ENCODE data around the gene CA10.

The CA10 gene

GRCh38 chr17:52147431-52147830 is 11.1 kb downstream of the CA10 start:
- no peak for DNase-seq

- no peak for DNase-seq
Measured at GRCh38 chr17:52145476-52145875, 13.0 kb downstream of the CA10 start.

GRCh38 chr17:52143542-52143941 is 15.0 kb downstream of the CA10 start:
- no peak for DNase-seq

- no peak for DNase-seq
Measured at GRCh38 chr17:52140601-52141000, 17.9 kb downstream of the CA10 start.

- no peak for DNase-seq
Measured at GRCh38 chr17:52138752-52139151, 19.8 kb downstream of the CA10 start.

GRCh38 chr17:52138350-52138749 is 20.2 kb downstream of the CA10 start:
- no peak for DNase-seq

GRCh38 chr17:52136166-52136565 is 22.3 kb downstream of the CA10 start:
- DNase-seq: no peak

GRCh38 chr17:52134641-52135040 is 23.9 kb downstream of the CA10 start:
- DNase-seq: no peak

GRCh38 chr17:52128721-52129120 is 29.8 kb downstream of the CA10 start:
- no peak for DNase-seq

- DNase-seq: no peak
Measured at GRCh38 chr17:52124993-52125392, 33.5 kb downstream of the CA10 start.

- DNase-seq: no peak
Measured at GRCh38 chr17:52124561-52124960, 34.0 kb downstream of the CA10 start.

- no peak for DNase-seq
Measured at GRCh38 chr17:52120465-52120864, 38.0 kb downstream of the CA10 start.

- DNase-seq: no peak
Measured at GRCh38 chr17:52110923-52111581, 47.5 kb downstream of the CA10 start.

GRCh38 chr17:52106638-52107261 is 51.8 kb downstream of the CA10 start:
- DNase-seq: peak in 27 of 56 donors; percentile 1 to 72 (median 11)

- no peak for DNase-seq
Measured at GRCh38 chr17:52106072-52106471, 52.4 kb downstream of the CA10 start.

- DNase-seq: no peak
Measured at GRCh38 chr17:52105591-52105990, 52.9 kb downstream of the CA10 start.

- no peak for DNase-seq
Measured at GRCh38 chr17:52096056-52096455, 62.5 kb downstream of the CA10 start.

GRCh38 chr17:52084176-52084575 is 74.3 kb downstream of the CA10 start:
- DNase-seq: no peak

- DNase-seq: no peak
Measured at GRCh38 chr17:52079496-52079895, 79.0 kb downstream of the CA10 start.

- DNase-seq: no peak
Measured at GRCh38 chr17:52071712-52072111, 86.8 kb downstream of the CA10 start.

GRCh38 chr17:52064791-52065211 is 93.7 kb downstream of the CA10 start:
- no peak for DNase-seq

- no peak for DNase-seq
Measured at GRCh38 chr17:52049496-52049895, 109.0 kb downstream of the CA10 start.

- no peak for DNase-seq
Measured at GRCh38 chr17:52049051-52049450, 109.5 kb downstream of the CA10 start.

Data from nucleus accumbens (tissue), 56 donors.